HCT116 (cell line): ENCODE data around the gene PIGX. TPM values are rescaled to one million over a fixed set of nuclear protein-coding genes. Genes with fewer than 3 reads are reported as not detected.

Source experiments
- ATAC-seq: fragments of 200-7000 bp; cut with Tn5 transposase; 2 replicates; pipeline ENCODE4 v1.9.1; 2020; ENCODE audit warnings: mild to moderate bottlenecking, moderate library complexity
- BruUV-seq: library from RNA; stranded (reverse); fragments of 400-500 nt; replicated peaks from 2 replicates; lab custom pipeline; 2021; lab: Mats Ljungman, UMichigan
- CTCF ChIA-PET: fragments of 300-600 bp; sonication (Branson Sonifier 250); formaldehyde crosslinking; loops from one replicate; lab custom pipeline; 2021; ENCODE audit warnings: antibody characterized with exemption; lab: Charles Lee
- POLR2A ChIA-PET: fragments of 300-600, 350-600 bp; sonication (Branson Sonifier 250); formaldehyde crosslinking; loops from one replicate; lab custom pipeline; 2021; ENCODE audit warnings: antibody characterized with exemption; lab: Charles Lee
- RAD21 ChIA-PET, 2 experiments: fragments of 300-600 bp; sonication (Branson Sonifier 250); formaldehyde crosslinking; loops; one replicate each; lab custom pipeline; 2023; ENCODE audit warnings: low total read pairs in 2 of 2; ENCODE audit not compliant: uncharacterized antibody in 2 of 2, unreplicated experiment in 2 of 2, low non-redundant PET in 1 of 2; lab: Charles Lee
- DNase-seq: peaks from one replicate; pipeline ENCODE4 v3.0.0-alpha.2; 2010; ENCODE audit warnings: low read depth, low spot score
- H2AFZ ChIP-seq: fragments of 200-600 bp; shearing (Covaris generic), sonication (generic); 2 replicates; pipeline ENCODE4 v1.6.1; 2017; ENCODE audit warnings: low read depth, mixed run types, mixed read lengths, antibody characterized with exemption, low read length; ENCODE audit not compliant: poor library complexity, severe bottlenecking
- H3K27ac ChIP-seq: 2 replicates; pipeline ENCODE4 v1.5.1; 2012; ENCODE audit warnings: low read depth, low read length
- H3K27me3 ChIP-seq: fragments of 200-600 bp; sonication (generic); 2 replicates; pipeline ENCODE4 v1.6.1; 2016; ENCODE audit warnings: mixed run types, low read length, mixed read lengths; ENCODE audit not compliant: insufficient read depth
- H3K36me3 ChIP-seq, 2 experiments: fragments of 200-500 bp in 1 of 2; fragments of 200-600 bp in 1 of 2; sonication (Bioruptor generic) in 1 of 2; sonication (generic) in 1 of 2; 2 replicates each; pipeline versions ENCODE4 v1.5.1 to v1.6.1; 2014 to 2016; ENCODE audit warnings: low read length in 2 of 2, inconsistent platforms in 1 of 2, mixed read lengths in 1 of 2, mixed run types in 1 of 2; ENCODE audit not compliant: insufficient read depth in 2 of 2, control insufficient read depth in 1 of 2
- H3K4me1 ChIP-seq, 2 experiments: fragments of 200-600 bp in 1 of 2; sonication (generic) in 1 of 2; 2 replicates each; pipeline versions ENCODE4 v1.5.1 to v1.6.1; 2012 to 2017; ENCODE audit warnings: low read length in 2 of 2, inconsistent platforms in 1 of 2, mild to moderate bottlenecking in 1 of 2, mixed read lengths in 1 of 2, mixed run types in 1 of 2, moderate library complexity in 1 of 2; ENCODE audit not compliant: insufficient read depth in 2 of 2, control insufficient read depth in 1 of 2
- H3K4me2 ChIP-seq: fragments of 200-600 bp; sonication (generic); 2 replicates; pipeline ENCODE4 v1.6.1; 2017; ENCODE audit warnings: mixed run types, low read length, mixed read lengths
- H3K4me3 ChIP-seq, 2 experiments: fragments of 200-600 bp in 1 of 2; sonication (generic) in 1 of 2; replicated peaks in 1 of 2; 2 replicates each; pipeline ENCODE4 v1.5.1; 2011 to 2016; ENCODE audit warnings: low read length in 2 of 2, control low read depth in 1 of 2, low read depth in 1 of 2, mild to moderate bottlenecking in 1 of 2, mixed read lengths in 1 of 2, mixed run types in 1 of 2
- H3K79me2 ChIP-seq: fragments of 200-600 bp; sonication (generic); 2 replicates; pipeline ENCODE4 v1.6.1; 2017; ENCODE audit warnings: mild to moderate bottlenecking, mixed run types, low read length, moderate library complexity, mixed read lengths; ENCODE audit not compliant: insufficient read depth
- H3K9ac ChIP-seq: fragments of 200-600 bp; sonication (generic); 2 replicates; pipeline ENCODE4 v1.6.1; 2016; ENCODE audit warnings: low read length, mixed read lengths
- H3K9me2 ChIP-seq: fragments of 200-600 bp; sonication (generic), shearing (Covaris generic); 2 replicates; pipeline ENCODE4 v1.6.1; 2017; ENCODE audit warnings: mixed run types, mild to moderate bottlenecking, moderate library complexity; ENCODE audit not compliant: insufficient read depth
- H3K9me3 ChIP-seq, 2 experiments: fragments of 200-500 bp in 1 of 2; fragments of 200-600 bp in 1 of 2; sonication (Bioruptor generic) in 1 of 2; sonication (generic) in 1 of 2; 2 replicates each; pipeline ENCODE4 v1.6.1; 2014 to 2017; ENCODE audit warnings: low read length in 2 of 2, mixed read lengths in 2 of 2, inconsistent platforms in 1 of 2, low read depth in 1 of 2, mild to moderate bottlenecking in 1 of 2, mixed run types in 1 of 2, moderate library complexity in 1 of 2; ENCODE audit not compliant: control insufficient read depth in 1 of 2, insufficient read depth in 1 of 2
- H4K20me1 ChIP-seq: fragments of 200-600 bp; sonication (generic), shearing (Covaris generic); 2 replicates; pipeline ENCODE4 v1.6.1; 2017; ENCODE audit warnings: mixed run types, mild to moderate bottlenecking, moderate library complexity; ENCODE audit not compliant: insufficient read depth
- EGR1 ChIP-seq: IDR thresholded peaks from 2 replicates; pipeline ENCODE4 v1.6.1; 2012; ENCODE audit warnings: low read depth
- ELF1 ChIP-seq: IDR thresholded peaks from 2 replicates; pipeline ENCODE4 v1.6.1; 2012; ENCODE audit warnings: low read depth, borderline replicate concordance
- EZH2 ChIP-seq: fragments of 200-600 bp; sonication (generic); IDR thresholded peaks from 2 replicates; pipeline ENCODE4 v1.6.1; 2017; ENCODE audit warnings: antibody characterized with exemption, mixed run types
- EZH2phosphoT487 ChIP-seq: fragments of 200-600 bp; IDR thresholded peaks from 2 replicates; pipeline ENCODE4 v1.6.1; 2018; ENCODE audit warnings: antibody characterized with exemption, borderline replicate concordance
- FOSL1 ChIP-seq: IDR thresholded peaks from 2 replicates; pipeline ENCODE4 v1.6.1; 2012; ENCODE audit warnings: low read depth
- POLR2A ChIP-seq: IDR thresholded peaks from 2 replicates; pipeline ENCODE4 v1.7.0; 2011; ENCODE audit warnings: borderline replicate concordance; ENCODE audit not compliant: insufficient read depth, insufficient read length; ENCODE audit errors: extremely low read depth
- POLR2AphosphoS5 ChIP-seq: IDR thresholded peaks from 2 replicates; pipeline ENCODE4 v1.6.1; 2011; ENCODE audit warnings: mild to moderate bottlenecking, low read depth, low read length, moderate library complexity
- SIN3A ChIP-seq: IDR thresholded peaks from 2 replicates; pipeline ENCODE4 v1.6.1; 2012; ENCODE audit warnings: low read depth
- SP1 ChIP-seq: IDR thresholded peaks from 2 replicates; pipeline ENCODE4 v1.6.1; 2012; ENCODE audit warnings: low read depth
- TCF7L2 ChIP-seq: IDR thresholded peaks from 2 replicates; pipeline ENCODE4 v1.7.0; 2011; ENCODE audit warnings: borderline replicate concordance, inconsistent platforms; ENCODE audit not compliant: insufficient read depth, insufficient read length; ENCODE audit errors: extremely low read depth
- YY1 ChIP-seq: IDR thresholded peaks from 2 replicates; pipeline ENCODE4 v1.6.1; 2011; ENCODE audit warnings: low read length, low read depth, moderate library complexity, mild to moderate bottlenecking; ENCODE audit not compliant: insufficient replicate concordance; ENCODE audit errors: extremely low read depth
- ZFX ChIP-seq: fragments of 450-650 bp; IDR thresholded peaks from 2 replicates; pipeline ENCODE4 v1.6.1; 2017
- ZNF274 ChIP-seq: fragments of 200-500 bp; sonication (Bioruptor generic); IDR thresholded peaks from 2 replicates; pipeline ENCODE4 v1.6.1; 2014; ENCODE audit warnings: mild to moderate bottlenecking, low read depth, low read length, inconsistent platforms
- intact Hi-C: fragments of 100-400 bp; cut with micrococcal nuclease; formaldehyde crosslinking; loops from 2 replicates; pipeline ENCODE4 v1.10.0; 2022
- total RNA-seq: library from RNA; stranded (reverse); gene quantifications from one replicate; pipeline ENCODE4 v1.2.1, GENCODE V29; 2021; ENCODE audit not compliant: unreplicated experiment
- TF ChIP-seq, protein P1 (sequence below), 3 experiments: fragments of 200-600 bp in 1 of 3; sonication (generic) in 1 of 3; IDR thresholded peaks in 2 of 3; conservative IDR thresholded peaks in 1 of 3; 2 replicates each; pipeline ENCODE4 v1.5.1; 2012 to 2017; ENCODE audit warnings: low read depth in 2 of 3, low read length in 2 of 3, antibody characterized with exemption in 1 of 3, borderline replicate concordance in 1 of 3, control low read depth in 1 of 3, mild to moderate bottlenecking in 1 of 3, mixed read lengths in 1 of 3, mixed run types in 1 of 3, moderate library complexity in 1 of 3; ENCODE audit not compliant: insufficient read depth in 1 of 3
- TF ChIP-seq, protein P2 (sequence below): IDR thresholded peaks from 2 replicates; pipeline ENCODE4 v1.6.1; 2012
- TF ChIP-seq, protein P3 (sequence below): IDR thresholded peaks from 2 replicates; pipeline ENCODE4 v1.6.1; 2012
- TF ChIP-seq, protein P4 (sequence below): IDR thresholded peaks from 2 replicates; pipeline ENCODE4 v1.6.1; 2011; ENCODE audit warnings: mild to moderate bottlenecking, low read length, moderate library complexity; ENCODE audit not compliant: insufficient replicate concordance; ENCODE audit errors: extremely low read depth

Gene PIGX
- total RNA-seq, 1 experiment from 2014 or later, result 27.2 TPM

DNA sequence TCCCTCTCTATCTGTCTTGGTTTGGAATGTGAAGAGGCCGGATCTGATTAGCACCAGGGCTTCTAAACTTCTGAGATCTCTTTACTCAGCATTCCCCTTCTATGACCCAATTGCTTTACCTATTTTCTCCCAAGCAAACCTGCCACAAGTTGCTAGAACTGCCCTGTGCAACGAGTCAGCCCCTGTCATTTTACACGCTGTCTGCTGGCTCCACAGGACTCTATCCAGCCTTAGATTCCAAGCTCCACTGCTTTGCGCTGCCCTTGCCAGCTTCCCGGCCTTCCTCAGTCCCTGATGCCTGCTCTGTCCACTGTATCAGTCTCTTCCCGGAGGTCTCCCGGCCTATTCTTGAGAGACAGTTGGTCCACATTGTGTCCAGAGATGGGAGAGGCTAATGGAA lies 12.4 kb upstream of the PIGX start:
- Histone ChIP-seq H3K9me3 (no peaks in the 10 kb centered on the region), H3K4me1 (no peaks in the 10 kb centered on the region), H3K36me3 (no peaks in the 10 kb centered on the region), H3K9me2 (no peaks in the 10 kb centered on the region), H3K27me3 (no peaks in the 10 kb centered on the region), H2AFZ (no peak overlapping the region), H4K20me1 (no peaks in the 10 kb centered on the region), H3K4me2 (no peak overlapping the region), H3K27ac (no peak overlapping the region), H3K79me2 (no peaks in the 10 kb centered on the region), H3K9ac (no peak overlapping the region), H3K4me3 (no peak overlapping the region)
- CTCF ChIA-PET, result no interaction called here
- ATAC-seq (no peak), DNase-seq (no peak)
- no peak for TF ChIP-seq TCF7L2
- TF ChIP-seq, protein P1, sequence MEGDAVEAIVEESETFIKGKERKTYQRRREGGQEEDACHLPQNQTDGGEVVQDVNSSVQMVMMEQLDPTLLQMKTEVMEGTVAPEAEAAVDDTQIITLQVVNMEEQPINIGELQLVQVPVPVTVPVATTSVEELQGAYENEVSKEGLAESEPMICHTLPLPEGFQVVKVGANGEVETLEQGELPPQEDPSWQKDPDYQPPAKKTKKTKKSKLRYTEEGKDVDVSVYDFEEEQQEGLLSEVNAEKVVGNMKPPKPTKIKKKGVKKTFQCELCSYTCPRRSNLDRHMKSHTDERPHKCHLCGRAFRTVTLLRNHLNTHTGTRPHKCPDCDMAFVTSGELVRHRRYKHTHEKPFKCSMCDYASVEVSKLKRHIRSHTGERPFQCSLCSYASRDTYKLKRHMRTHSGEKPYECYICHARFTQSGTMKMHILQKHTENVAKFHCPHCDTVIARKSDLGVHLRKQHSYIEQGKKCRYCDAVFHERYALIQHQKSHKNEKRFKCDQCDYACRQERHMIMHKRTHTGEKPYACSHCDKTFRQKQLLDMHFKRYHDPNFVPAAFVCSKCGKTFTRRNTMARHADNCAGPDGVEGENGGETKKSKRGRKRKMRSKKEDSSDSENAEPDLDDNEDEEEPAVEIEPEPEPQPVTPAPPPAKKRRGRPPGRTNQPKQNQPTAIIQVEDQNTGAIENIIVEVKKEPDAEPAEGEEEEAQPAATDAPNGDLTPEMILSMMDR (IDR thresholded peaks at IDR 0.05 in 2 of 3, conservative IDR thresholded peaks at IDR 0.05 in 1 of 3; ENCODE audit: borderline replicate concordance in 1 of 3, insufficient read depth in 1 of 3, low read depth in 2 of 3, low read length in 2 of 3), result no peak
- RAD21 ChIA-PET, result no interaction called here
- intact Hi-C loops, result no loop called here
- BruUV-seq, result no TSS peak
- POLR2A ChIA-PET, result no interaction called here

DNA sequence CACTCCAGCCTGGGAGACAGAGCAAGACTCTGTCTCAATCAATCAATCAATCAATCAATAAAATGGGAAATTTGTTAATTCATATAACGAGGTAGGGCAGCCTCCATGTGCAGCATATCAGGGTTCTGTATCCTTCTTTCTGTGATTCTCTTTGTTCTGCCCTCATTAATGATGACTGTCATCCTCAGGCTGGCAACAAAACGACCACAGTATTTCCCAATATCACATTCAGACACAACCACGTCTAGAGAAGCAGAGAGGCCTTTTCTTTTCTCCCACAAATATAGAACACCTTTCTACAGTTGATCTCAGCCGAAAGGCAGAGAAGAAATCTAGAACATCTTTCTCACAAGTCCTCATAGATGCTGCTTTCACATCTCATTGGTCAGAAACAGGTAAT lies 11.4 kb upstream of the PIGX start:
- no peak overlapping the region for H3K4me2 ChIP-seq
- no peak overlapping the region for H2AFZ ChIP-seq
- POLR2A ChIA-PET, result no interaction called here
- H3K4me3 ChIP-seq, result no peak overlapping the region
- no peaks in the 10 kb centered on the region for H3K4me1 ChIP-seq
- H3K36me3 ChIP-seq, result no peaks in the 10 kb centered on the region
- no peaks in the 10 kb centered on the region for H3K9me2 ChIP-seq
- DNase-seq, result no peak
- CTCF ChIA-PET, result no interaction called here
- RAD21 ChIA-PET, result no interaction called here
- no peak overlapping the region for H3K27ac ChIP-seq
- no TSS peak for BruUV-seq
- no peak for ATAC-seq
- no peaks in the 10 kb centered on the region for H3K27me3 ChIP-seq
- H3K9ac ChIP-seq, result no peak overlapping the region
- H3K79me2 ChIP-seq, result no peaks in the 10 kb centered on the region
- intact Hi-C loops, result no loop called here
- H4K20me1 ChIP-seq, result no peaks in the 10 kb centered on the region
- H3K9me3 ChIP-seq, result no peaks in the 10 kb centered on the region
- TF ChIP-seq, protein P2, sequence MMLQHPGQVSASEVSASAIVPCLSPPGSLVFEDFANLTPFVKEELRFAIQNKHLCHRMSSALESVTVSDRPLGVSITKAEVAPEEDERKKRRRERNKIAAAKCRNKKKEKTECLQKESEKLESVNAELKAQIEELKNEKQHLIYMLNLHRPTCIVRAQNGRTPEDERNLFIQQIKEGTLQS, result no peak
- TF ChIP-seq EZH2 (no peak), FOSL1 (no peak), SIN3A (no peak), POLR2AphosphoS5 (no peak), ZFX (no peak), ELF1 (no peak), YY1 (no peak), EZH2phosphoT487 (no peak), SP1 (no peak), EGR1 (no peak), POLR2A (no peak), ZNF274 (no peak)
- TF ChIP-seq, protein P3, sequence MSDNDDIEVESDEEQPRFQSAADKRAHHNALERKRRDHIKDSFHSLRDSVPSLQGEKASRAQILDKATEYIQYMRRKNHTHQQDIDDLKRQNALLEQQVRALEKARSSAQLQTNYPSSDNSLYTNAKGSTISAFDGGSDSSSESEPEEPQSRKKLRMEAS, result no peak
- TF ChIP-seq, protein P4, sequence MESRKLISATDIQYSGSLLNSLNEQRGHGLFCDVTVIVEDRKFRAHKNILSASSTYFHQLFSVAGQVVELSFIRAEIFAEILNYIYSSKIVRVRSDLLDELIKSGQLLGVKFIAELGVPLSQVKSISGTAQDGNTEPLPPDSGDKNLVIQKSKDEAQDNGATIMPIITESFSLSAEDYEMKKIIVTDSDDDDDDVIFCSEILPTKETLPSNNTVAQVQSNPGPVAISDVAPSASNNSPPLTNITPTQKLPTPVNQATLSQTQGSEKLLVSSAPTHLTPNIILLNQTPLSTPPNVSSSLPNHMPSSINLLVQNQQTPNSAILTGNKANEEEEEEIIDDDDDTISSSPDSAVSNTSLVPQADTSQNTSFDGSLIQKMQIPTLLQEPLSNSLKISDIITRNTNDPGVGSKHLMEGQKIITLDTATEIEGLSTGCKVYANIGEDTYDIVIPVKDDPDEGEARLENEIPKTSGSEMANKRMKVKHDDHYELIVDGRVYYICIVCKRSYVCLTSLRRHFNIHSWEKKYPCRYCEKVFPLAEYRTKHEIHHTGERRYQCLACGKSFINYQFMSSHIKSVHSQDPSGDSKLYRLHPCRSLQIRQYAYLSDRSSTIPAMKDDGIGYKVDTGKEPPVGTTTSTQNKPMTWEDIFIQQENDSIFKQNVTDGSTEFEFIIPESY, result no peak
